NCI-H1417 treated with DMSO at 0.1 percent for 48 hours (cell line): ENCODE results near the gene HEXIM1.

Experiments used
- DNase-seq: peaks from one replicate; lab custom pipeline; 2025; lab: John Stamatoyannopoulos, UW

HEXIM1 gene

GRCh38 chr17:45148183-45149036, at the start of gene HEXIM1:
TSS of gene HEXIM1 (plus strand) at chr17:45148475. CDS start at chr17:45149191, 716 bp downstream.
- peak; percentile 96 for DNase-seq

DNA sequence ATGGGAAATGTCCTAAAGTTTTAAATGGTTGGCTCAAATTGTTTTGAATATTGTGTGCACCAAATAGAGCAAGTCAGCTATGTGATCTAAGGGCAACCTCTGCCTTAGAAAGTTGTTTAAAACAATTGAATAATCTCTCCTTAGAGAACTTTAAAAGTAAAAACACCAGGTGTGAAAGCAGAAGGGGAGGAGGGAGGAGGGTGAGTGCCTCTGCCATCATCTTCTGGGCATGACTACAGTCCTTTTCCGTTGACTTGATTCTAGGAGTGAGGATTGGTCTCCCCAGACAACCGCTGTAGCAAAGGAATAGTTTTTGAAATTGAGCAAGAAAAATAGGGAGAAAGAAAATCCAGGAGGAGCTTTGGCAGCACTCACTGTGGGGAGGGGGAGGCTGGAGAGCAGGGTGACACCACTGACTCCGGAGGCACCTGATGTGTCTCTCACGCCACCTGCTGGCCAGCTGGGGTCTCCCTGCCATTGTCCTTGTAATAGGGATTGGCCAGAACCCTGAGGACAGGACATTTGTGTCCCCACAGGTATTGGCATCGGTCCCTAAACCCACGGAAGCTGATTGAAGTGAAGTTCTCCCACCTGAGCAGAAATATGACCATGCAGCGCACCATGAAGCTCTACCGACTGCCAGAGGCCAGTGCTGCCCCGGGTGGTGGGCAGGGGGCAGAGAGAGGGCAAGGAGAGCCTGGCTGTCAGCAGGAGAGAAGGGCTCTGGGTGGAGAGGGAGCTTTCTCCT, 49.2 kb upstream of the HEXIM1 start:
- peak; percentile 3 for DNase-seq

- no peak for DNase-seq
These were observed 46.8 kb upstream of the HEXIM1 start for GRCh38 chr17:45101546-45101882.

GRCh38 chr17:45101883-45102811, 46.1 kb upstream of the HEXIM1 start:
- no peak for DNase-seq

DNA sequence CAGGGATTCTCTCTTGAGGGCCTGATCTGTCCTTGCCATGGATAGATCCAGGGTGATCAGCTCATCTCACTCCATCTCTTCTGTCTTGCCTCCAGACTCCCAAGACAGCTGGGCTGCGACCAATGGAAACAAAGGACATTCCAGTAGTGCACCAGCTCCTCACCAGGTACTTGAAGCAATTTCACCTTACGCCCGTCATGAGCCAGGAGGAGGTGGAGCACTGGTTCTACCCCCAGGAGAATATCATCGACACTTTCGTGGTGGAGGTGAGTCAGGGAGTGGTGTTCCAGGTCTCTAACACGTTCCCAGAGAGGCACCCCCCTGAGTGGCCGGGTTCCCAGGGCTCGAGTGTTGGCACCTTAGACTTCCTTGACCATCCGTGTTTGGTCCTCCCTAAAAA, 45.4 kb upstream of the HEXIM1 start:
- no peak for DNase-seq

DNA sequence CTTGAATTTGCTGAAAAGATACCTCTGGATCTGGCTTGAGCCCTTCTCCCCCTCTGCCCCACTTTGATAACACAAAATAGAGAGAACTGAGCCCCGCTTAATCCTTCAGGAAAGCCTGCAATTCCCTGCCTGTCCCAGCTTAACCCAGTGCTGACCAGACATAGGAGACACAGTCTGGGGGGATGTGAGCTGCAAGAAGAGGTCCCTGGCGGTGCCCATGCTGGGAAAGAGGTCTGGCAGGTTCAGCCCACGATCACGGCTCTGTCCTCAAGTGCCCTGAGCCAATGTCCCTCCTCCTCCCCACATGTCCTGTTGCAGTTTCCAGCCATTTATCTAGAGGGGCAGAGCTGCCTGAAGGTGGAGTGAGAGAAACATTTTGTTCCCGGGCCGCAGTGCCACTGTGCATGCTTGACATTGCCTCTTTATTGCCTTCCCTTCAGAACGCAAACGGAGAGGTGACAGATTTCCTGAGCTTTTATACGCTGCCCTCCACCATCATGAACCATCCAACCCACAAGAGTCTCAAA, 44.9 kb upstream of the HEXIM1 start:
- DNase-seq: no peak

- DNase-seq: no peak
These were observed 44.2 kb upstream of the HEXIM1 start for GRCh38 chr17:45104029-45104428.

GRCh38 chr17:45104497-45104896, 43.8 kb upstream of the HEXIM1 start:
- DNase-seq: no peak

DNA sequence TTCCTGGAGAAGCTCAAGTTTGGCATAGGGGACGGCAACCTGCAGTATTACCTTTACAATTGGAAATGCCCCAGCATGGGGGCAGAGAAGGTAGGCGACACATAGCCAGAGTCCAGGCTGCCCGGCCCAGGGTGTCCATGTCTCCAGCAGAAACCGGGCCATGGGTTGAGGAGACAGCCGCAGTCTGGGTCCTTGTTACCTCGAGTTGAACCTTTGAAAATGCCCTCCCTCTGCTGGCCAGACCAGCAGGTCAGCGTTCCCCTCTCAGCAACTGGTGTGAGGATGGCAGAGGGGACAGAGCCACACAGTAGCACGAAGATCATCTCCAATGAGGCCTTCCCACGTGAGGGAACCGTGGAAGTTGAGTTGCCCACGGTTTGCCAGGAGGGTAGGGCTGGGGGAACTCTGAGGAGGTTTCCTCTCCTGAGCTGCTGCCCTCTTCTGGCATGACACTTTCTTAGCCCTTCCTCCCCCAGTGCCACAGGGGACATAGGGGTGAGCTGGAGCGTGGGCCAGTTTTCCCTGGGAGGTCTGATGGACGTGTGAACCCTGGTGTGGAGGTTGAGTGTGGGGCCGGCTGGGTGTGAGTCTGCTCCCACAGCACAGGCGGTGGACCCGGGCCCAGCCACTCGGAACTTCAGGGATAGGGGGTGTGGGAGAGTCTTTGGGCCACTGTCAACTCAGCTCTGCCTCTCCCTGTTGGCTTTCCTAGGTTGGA, 43.2 kb upstream of the HEXIM1 start:
- no peak for DNase-seq

GRCh38 chr17:45106096-45106495, 42.2 kb upstream of the HEXIM1 start:
- no peak for DNase-seq

DNA sequence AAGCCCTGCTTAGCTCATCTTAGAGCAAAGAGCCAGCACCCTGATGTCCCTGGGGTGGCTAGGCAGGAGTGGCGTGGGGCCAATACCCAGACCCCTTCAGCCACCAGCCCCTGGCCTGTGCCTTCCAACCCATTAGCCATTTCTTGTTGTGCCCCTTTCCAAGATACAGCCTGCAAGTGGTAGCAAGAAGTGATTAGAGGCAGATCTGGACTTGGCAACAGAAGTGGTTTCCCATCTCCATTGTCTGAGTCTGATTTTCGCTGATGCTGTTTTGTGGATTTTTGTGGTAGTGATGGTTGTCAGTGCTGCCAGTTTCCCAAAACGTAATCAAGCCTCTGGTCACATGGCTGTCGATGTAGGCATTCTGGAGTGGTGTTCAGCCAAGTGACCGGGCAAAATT, 41.7 kb upstream of the HEXIM1 start:
- DNase-seq: no peak

- no peak for DNase-seq
These were observed 40.8 kb upstream of the HEXIM1 start for GRCh38 chr17:45107293-45108010.

DNA sequence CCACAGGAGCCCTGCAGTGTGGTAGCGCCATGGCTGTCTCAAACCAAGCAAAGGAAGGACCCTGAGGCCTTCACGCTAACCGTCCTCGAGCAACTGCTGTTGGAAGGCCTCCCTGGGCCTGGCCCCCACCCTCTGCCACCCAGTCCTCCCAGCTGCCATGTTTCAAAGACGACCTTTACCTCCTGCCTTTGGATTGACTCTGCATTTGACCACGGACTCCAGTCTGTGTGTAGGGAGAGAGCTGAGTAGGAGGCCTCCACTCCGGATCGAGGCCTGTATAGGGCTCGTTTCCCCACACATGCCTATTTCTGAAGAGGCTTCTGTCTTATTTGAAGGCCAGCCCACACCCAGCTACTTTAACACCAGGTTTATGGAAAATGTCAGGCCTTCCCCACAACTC, 40.2 kb upstream of the HEXIM1 start:
- DNase-seq: no peak

GRCh38 chr17:45108595-45109521, 39.4 kb upstream of the HEXIM1 start:
- DNase-seq: no peak

GRCh38 chr17:45110676-45111611, 37.3 kb upstream of the HEXIM1 start:
- DNase-seq: no peak

GRCh38 chr17:45111850-45112249, 36.4 kb upstream of the HEXIM1 start:
- DNase-seq: no peak

DNA sequence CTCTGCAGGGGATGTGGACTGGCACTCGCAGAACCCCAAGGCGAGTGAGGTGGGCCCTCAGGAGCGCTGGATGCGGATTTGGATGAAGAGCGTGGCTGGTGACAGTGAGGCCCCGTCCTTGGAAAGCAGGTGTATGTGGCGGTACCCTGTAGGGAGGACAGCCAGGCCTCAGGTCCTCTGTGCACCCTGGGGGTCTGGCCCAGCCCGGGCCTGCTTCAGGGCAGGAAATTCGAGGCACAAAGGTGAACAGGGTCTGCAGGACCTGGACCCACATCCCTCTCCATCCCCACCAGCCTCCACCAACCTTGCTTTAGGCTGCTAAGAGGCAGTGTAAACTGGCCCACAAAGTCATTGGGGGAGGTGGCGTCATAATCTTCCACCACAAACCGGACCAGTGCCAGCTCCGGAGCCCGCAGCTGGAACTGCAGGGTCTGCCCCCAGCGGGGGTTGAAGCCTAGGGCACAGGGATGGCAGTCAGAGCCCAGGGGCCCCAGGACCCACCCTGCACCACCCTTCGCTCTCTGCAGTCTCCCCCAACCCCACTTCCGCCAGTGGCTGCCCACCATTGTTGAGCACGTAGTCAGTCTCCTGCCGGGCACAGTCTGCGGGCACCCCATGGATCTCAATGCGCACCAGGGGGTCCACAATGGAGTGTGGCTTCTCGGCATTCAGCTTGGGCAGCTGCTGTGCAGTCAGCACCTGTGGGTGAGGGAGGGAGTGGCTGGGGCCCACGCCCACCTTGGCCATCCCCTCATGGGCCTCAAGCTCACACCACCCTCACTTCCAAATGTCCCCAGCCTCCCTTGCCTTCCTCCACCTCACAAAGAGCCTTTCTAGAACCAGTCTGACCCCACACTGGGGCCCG, 35.5 kb upstream of the HEXIM1 start:
- no peak for DNase-seq

DNA sequence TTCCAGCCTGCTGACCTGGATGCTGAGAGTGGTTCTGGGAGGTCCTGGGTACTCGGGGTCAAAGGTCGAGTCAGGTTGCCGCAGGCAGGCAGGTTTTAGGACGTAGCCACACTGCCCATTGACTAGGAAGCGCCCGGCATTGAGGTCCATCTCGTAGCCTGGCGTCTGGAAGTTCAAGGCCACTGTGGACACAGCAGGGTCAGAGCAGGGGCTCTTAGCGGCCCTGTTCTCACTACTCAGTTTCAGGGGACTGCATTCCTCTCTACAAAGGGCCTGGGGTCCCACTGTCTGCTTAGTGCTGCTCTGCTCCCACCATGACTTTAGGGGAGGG, 34.9 kb upstream of the HEXIM1 start:
- DNase-seq: no peak
